Skeletal muscle satellite cell (primary cell): Measurements from ENCODE around the gene BTBD9. TPM values are rescaled to one million over a fixed set of nuclear protein-coding genes. Genes with fewer than 3 reads are reported as not detected.

Source experiments
- H3K27me3 ChIP-seq: 2 replicates; pipeline ENCODE4 v1.7.0; 2013; ENCODE audit warnings: low read length; ENCODE audit not compliant: control insufficient read depth, insufficient read depth
- H3K36me3 ChIP-seq: 2 replicates; pipeline ENCODE4 v1.7.0; 2013; ENCODE audit warnings: mild to moderate bottlenecking, control low read depth, low read length; ENCODE audit not compliant: insufficient read depth
- H3K4me1 ChIP-seq: 2 replicates; pipeline ENCODE4 v1.7.0; 2013; ENCODE audit warnings: low read length; ENCODE audit not compliant: control insufficient read depth, insufficient read depth
- H3K4me2 ChIP-seq: 2 replicates; pipeline ENCODE4 v1.7.0; 2013; ENCODE audit warnings: mild to moderate bottlenecking, low read length
- H3K4me3 ChIP-seq: 2 replicates; pipeline ENCODE4 v1.7.0; 2013; ENCODE audit warnings: low read length
- H3K9ac ChIP-seq: 2 replicates; pipeline ENCODE4 v1.7.0; 2013; ENCODE audit warnings: mild to moderate bottlenecking, low read depth, low read length, moderate library complexity
- H3K9me3 ChIP-seq: replicated peaks from 2 replicates; pipeline ENCODE4 v1.7.0; 2013; ENCODE audit warnings: mild to moderate bottlenecking, control low read depth, low read length
- total RNA-seq: library from RNA; depleted of rRNA; stranded (reverse); fragments of >200 nt; gene quantifications from 2 replicates; pipeline ENCODE4 v1.2.3, GENCODE V29; 2012; rRNA removed

Gene BTBD9
- total RNA-seq, result 7.4 and 7.6 TPM in 2 replicates

DNA sequence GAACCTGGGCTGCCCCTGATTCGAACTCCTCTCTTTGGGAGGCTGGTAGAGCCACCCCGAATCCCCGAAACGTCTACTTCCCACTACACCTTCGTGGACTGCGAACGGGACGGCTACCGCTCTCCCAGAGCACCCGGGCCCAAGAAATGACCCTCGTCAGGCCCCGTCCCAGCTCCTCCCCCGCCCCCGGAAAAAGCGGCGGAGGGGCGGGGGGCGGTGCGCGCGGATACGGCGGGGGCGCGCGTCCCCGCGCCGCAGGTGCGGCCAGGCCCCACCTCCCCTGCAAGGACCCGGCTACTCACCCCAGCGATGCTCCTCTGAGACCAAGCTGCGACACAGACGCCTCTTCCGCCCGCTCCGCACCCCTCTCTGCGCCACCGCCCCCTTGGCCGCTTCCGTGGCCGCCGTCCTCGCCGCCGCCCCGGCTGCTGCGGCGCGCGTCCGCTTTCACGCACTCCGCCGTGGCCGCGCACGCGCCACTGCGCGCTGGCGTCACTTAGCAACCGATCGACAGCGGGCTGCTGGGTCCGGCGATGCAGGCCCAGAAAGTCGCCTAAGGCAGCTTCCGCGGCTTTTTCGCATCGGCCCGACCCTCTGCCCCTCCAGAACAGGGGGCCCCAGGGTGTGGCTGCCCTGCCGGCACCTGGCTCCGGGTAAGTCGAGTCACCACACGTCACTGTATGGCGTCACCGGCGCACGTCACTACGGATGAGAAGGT is at the start of gene BTBD9:
Gene BTBD9, minus strand, starts transcription at position 432 of the 718 bp plus-strand sequence.
- Histone ChIP-seq H3K4me3 (peak within 1 kb of the TSS; percentile 88), H3K36me3 (no peaks in the 10 kb centered on the region), H3K9me3 (no peaks in the 10 kb centered on the region), H3K4me2 (peak within 1 kb of the TSS; percentile 99), H3K27me3 (no peaks in the 10 kb centered on the region), H3K4me1 (peaks cover 13% of the 10 kb centered on the region), H3K9ac (peak within 1 kb of the TSS; percentile 95)

DNA sequence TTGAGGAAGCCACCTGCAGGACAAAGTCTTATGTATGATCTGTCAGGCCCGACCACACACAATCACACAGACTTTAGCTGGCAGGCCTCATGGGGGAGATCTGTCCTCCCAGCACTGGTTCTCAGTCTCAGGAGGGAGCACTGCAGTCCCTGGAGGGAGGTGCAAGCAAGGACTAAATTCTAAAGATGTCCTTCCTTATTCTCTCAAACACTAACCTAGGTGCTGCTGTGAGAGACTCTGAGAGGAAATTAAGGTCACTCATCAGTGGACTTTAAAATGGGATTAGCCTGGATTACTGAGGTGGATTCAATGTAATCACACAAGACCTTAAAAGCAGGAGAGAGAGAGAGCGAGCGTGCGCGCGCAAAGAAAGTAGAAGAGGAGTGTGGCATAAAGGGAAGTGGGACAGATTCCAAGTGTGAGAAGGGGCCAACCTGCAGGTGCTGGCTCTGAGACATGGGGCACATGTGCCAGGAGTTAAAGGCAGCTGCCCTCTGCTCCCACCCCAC is 48.9 kb upstream of the BTBD9 start:
- Histone ChIP-seq H3K36me3 (peaks cover 5% of the 10 kb centered on the region), H3K4me1 (peaks cover 7% of the 10 kb centered on the region), H3K9ac (no peak overlapping the region), H3K9me3 (no peaks in the 10 kb centered on the region), H3K4me3 (no peak overlapping the region), H3K4me2 (no peak overlapping the region), H3K27me3 (no peaks in the 10 kb centered on the region)

DNA sequence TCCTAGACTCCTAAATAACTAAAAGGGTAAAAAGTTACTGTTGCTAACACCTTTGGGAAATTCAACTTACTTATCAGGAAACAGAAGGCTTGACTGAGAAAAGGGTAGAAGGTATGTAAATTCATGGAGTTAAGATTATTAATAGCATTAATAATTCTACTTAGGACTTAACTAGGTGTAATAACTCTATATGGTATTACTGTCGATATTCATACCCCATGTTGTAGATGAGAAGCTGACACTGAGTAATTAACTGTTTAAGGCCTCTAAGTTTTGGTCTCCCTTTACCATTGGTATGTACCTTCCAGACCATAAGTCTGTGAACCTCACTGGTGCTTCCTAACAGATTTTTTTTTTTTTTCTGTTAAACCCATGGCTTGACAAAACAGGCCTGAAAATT is 47.8 kb upstream of the BTBD9 start:
- H3K9me3 ChIP-seq, result no peaks in the 10 kb centered on the region
- no peak overlapping the region for H3K4me2 ChIP-seq
- no peaks in the 10 kb centered on the region for H3K27me3 ChIP-seq
- peaks cover 11% of the 10 kb centered on the region for H3K36me3 ChIP-seq
- H3K9ac ChIP-seq, result no peak overlapping the region
- H3K4me3 ChIP-seq, result no peak overlapping the region
- H3K4me1 ChIP-seq, result peaks cover 7% of the 10 kb centered on the region

DNA sequence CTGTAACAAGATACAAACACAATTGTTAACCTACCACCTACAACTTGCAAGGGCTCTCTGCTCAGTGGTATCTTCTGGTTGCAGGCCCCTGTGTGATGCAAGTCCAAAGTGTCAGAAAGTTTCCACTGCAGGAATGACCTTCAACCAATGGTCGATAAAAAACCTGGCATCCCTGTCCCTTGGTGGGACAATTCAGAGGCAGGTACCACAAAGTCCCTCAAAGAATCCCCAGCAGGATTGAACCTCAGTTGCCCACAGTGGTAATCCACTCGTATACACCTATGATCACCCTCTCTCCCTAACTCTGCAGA is 47.3 kb upstream of the BTBD9 start:
- Histone ChIP-seq H3K36me3 (peaks cover 16% of the 10 kb centered on the region), H3K9ac (no peak overlapping the region), H3K4me1 (peaks cover 7% of the 10 kb centered on the region), H3K9me3 (no peaks in the 10 kb centered on the region), H3K27me3 (no peaks in the 10 kb centered on the region), H3K4me2 (no peak overlapping the region), H3K4me3 (no peak overlapping the region)

DNA sequence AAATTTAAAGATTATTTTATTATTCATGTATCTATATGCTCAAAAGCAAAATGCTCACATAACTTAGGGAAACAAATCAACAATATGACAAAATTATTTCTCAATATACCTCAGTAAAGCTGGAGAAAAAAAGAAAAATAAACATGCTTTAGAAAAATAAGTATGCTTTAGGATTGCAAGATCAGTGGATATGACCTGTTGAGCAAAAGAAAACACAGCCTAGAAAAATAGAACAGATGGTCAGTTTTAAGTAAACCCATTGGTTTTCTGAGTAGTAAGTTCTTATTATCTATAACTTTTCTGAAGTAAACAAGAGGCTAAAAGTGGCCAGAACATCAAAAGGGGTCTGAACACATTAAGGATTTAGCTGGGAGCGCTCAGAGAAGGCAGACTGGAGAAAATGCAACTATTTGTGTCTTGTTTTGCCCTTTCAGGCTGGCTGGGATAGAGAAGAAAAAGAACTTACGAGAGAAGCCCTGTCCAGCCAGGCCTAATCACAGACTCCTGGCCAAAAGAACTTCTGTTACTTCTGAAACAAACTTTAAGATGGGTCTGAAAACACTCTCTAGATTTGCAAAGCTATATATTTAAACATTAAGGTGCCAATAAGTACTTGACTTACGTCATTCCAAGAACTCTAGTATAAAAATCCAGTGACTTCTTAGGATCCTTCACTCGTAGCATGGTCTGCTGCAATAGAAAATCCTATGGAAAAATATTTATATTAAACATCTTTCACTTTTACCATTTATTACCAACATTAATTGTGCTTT is 46.7 kb upstream of the BTBD9 start:
- no peak overlapping the region for H3K9ac ChIP-seq
- H3K4me2 ChIP-seq, result no peak overlapping the region
- H3K4me1 ChIP-seq, result peaks cover 7% of the 10 kb centered on the region
- H3K4me3 ChIP-seq, result no peak overlapping the region
- H3K36me3 ChIP-seq, result peaks cover 21% of the 10 kb centered on the region
- H3K27me3 ChIP-seq, result no peaks in the 10 kb centered on the region
- H3K9me3 ChIP-seq, result no peaks in the 10 kb centered on the region

DNA sequence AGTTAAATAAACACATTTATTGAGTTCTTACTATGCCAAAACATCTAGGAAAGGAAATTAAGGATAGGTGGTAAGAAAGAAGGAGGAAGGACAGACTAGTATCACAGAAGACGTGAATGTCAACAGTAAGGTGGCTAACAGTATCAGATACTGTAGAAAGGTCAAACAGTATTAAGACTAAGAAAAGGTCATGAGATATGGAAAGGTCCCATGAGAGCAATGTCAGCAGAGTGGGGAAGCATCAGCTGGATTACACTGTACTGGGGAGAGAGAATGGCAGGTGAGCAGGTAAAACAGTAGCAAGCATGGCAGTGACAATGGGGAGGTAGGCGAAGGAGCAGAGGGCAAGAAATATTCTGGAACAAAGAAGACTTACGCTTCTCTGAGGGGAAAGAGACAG is 45.2 kb upstream of the BTBD9 start:
- no peak overlapping the region for H3K9ac ChIP-seq
- no peak overlapping the region for H3K4me3 ChIP-seq
- H3K9me3 ChIP-seq, result no peaks in the 10 kb centered on the region
- no peak overlapping the region for H3K4me2 ChIP-seq
- peaks cover 7% of the 10 kb centered on the region for H3K4me1 ChIP-seq
- H3K27me3 ChIP-seq, result no peaks in the 10 kb centered on the region
- peaks cover 22% of the 10 kb centered on the region for H3K36me3 ChIP-seq

DNA sequence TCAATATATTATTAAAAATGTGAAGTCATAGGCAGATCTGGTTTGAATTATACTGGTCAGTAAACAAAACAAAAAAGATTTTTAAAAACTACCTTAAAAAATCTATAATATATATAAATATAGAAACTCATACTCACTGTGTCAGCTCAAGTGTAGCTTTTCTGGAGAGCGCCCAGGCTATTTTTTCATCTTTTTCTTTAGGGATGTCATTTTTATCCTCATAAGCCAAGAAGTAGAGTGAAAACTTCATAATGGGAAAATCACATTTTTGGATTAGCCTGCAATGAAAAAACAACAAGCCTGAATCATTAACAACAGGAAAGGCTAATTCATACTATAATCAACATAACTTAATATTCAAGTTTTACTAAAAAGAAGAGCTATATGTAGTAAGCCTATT is 44.5 kb upstream of the BTBD9 start:
- peaks cover 22% of the 10 kb centered on the region for H3K36me3 ChIP-seq

DNA sequence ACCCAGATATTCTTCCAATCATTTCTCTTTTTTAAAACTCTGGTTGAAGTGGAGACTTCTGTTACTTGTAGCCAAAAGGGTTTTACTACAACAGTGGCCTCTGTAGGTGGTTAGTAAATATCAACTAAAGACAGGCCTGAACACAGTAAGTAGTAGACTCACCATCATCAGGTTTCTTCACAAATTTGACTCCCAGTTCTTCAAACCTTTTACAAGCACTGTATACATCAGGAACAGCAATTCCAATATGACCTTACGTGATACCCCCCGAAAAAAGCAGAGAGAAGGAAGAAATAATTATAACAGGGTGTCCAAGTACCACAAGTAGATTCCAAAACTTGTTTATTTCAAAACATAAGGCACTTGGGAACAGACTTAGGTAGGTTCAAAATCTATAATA is 42.1 kb upstream of the BTBD9 start:
- Histone ChIP-seq H3K36me3 (peaks cover 34% of the 10 kb centered on the region), H3K9ac (no peak overlapping the region), H3K4me3 (no peak overlapping the region), H3K27me3 (no peaks in the 10 kb centered on the region), H3K9me3 (no peaks in the 10 kb centered on the region), H3K4me1 (peaks cover 7% of the 10 kb centered on the region), H3K4me2 (no peak overlapping the region)

More for the DNA sequence above, 44.5 kb upstream of the BTBD9 start:
- Histone ChIP-seq H3K27me3 (no peaks in the 10 kb centered on the region), H3K9ac (no peak overlapping the region), H3K4me2 (no peak overlapping the region), H3K9me3 (no peaks in the 10 kb centered on the region), H3K4me1 (peaks cover 7% of the 10 kb centered on the region), H3K4me3 (no peak overlapping the region)

DNA sequence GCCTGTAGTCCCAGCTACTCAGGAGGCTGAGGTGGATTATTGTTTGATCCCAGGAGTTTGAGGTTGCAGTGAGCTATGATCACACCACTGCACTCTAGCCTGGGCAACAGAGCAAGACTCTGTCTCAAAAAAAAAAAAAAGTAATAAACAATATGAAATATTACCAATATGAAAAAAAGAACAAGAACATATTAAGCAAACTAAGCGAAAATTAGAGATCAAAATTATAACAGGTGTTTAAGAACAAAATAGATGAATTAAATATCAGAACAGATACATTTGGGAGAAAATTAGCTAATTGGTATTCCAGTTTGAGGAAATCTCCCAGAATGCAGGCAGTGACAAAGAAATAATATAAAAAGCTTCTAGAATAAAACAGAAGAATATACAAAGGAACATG is 39.9 kb upstream of the BTBD9 start:
- no peaks in the 10 kb centered on the region for H3K27me3 ChIP-seq
- no peak overlapping the region for H3K9ac ChIP-seq
- H3K4me2 ChIP-seq, result no peak overlapping the region
- no peaks in the 10 kb centered on the region for H3K4me1 ChIP-seq
- no peaks in the 10 kb centered on the region for H3K9me3 ChIP-seq
- H3K4me3 ChIP-seq, result no peak overlapping the region
- H3K36me3 ChIP-seq, result peaks cover 50% of the 10 kb centered on the region

DNA sequence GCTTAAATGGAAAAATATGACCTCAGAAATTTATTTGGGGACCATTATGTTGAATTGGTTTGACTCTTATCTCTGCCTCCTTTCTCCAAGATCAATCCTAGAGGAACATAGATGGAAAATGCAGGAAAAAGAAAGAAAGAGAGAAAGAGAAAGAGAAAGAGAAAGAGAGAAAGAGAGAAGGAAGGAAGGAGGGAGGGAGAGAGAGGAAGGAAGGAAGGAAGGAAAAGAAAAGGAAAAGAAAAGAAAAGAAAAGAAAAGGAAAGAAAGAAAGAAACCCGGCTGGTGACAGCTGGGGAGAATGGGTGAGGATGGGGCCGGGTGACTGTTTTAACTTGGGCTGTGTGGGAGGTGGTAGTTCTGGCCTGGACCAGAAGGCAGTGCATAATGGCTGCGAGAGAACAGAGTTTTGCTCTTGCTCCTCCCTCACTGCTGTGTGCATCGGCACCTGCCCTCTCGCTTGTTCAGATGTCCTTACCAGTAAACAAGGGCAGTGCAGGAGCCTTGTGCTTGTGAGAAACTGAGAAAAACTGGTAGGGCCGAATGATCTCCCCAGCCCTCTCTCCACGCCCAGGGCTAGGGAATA is 38.5 kb upstream of the BTBD9 start:
- H3K4me3 ChIP-seq, result no peak overlapping the region
- H3K36me3 ChIP-seq, result peaks cover 47% of the 10 kb centered on the region
- no peak overlapping the region for H3K9ac ChIP-seq
- H3K27me3 ChIP-seq, result no peaks in the 10 kb centered on the region
- no peaks in the 10 kb centered on the region for H3K9me3 ChIP-seq
- H3K4me2 ChIP-seq, result no peak overlapping the region
- H3K4me1 ChIP-seq, result no peaks in the 10 kb centered on the region

DNA sequence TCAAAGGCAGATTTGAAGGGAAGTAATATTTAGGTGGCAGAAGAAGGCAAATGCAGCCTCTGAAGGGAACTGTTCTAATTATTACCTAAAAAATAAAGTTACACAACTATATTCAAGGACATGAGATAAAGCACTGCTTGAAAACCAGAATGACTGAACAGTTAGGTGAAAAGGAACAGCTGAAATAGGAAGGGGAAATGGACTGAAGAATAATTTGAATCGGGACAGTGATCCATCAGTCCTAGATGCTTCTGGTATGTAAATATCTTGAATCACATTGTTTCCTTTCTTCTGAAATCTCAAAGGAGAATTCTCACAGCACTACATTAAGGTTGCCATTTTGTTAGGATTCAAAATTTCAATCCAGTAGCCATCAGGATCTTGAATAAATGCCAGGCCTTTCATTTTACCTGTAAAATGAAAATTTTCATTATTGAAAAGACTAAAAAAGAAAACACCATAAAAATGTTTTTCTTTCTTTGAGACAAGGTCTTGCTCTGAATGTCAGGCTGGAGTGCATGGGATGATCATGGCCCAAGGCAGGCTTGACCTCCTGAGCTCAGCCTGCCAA is 37.3 kb upstream of the BTBD9 start:
- H3K4me2 ChIP-seq, result no peak overlapping the region
- no peak overlapping the region for H3K9ac ChIP-seq
- H3K36me3 ChIP-seq, result peaks cover 37% of the 10 kb centered on the region

More for the DNA sequence above, 37.3 kb upstream of the BTBD9 start:
- H3K9me3 ChIP-seq, result no peaks in the 10 kb centered on the region
- no peaks in the 10 kb centered on the region for H3K27me3 ChIP-seq
- H3K4me3 ChIP-seq, result no peak overlapping the region
- H3K4me1 ChIP-seq, result no peaks in the 10 kb centered on the region
